Skeletal muscle cell (primary cell): Measurements from ENCODE around the gene CRTC2.
"Not testable (repeated sequence)": the region's sequence is repeated elsewhere in the genome, so short reads cannot be mapped to it uniquely, and the experiment has no call there.

Experiments used
- DNase-seq: peaks from one replicate; pipeline ENCODE4 v3.0.0-alpha.2; 2010; ENCODE audit warnings: low read depth
- H3K4me3 ChIP-seq: 2 replicates; pipeline ENCODE4 v1.5.1; 2011; ENCODE audit warnings: low read depth, mild to moderate bottlenecking, control low read depth, low read length, moderate library complexity

CRTC2 gene

DNA sequence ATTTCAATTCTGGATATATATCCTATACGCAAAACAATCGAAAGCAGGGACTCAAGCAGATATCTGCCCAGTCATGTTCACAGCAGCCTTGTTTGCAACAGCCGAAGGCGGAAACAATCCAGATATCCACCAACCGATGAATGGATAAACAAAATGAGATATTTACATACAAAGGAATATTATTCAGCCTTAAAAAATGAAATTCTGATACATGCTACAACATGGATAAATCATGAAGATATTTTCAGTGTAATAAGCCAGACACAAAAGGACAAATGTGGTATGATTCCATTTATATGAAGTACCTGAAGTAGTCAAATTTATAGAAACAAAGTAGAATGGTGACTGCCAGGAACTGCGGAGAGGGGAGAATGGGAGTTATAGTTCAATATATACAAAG lies 51.3 kb downstream of the CRTC2 start:
- H3K4me3 ChIP-seq, result no peak overlapping the region
- DNase-seq, result no peak

DNA sequence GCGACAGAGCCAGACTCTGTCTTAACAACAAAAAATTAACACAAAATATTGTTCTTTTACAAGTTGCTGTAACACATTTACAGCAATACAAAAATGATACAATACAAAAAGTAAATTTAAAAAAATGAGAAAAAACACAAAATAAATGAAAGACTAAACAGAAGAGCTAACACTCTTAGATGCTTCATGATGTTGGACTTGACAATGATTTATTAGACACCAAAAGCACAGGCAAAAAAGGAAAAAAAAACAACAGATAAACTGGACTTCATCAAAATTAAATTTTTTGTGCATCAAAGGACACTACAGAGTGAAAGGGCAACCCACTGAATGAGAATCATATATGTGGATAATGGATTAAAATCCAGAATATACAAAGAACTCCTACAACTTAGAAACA lies 52.0 kb downstream of the CRTC2 start:
- H3K4me3 ChIP-seq, result no peak overlapping the region
- DNase-seq, result no peak

DNA sequence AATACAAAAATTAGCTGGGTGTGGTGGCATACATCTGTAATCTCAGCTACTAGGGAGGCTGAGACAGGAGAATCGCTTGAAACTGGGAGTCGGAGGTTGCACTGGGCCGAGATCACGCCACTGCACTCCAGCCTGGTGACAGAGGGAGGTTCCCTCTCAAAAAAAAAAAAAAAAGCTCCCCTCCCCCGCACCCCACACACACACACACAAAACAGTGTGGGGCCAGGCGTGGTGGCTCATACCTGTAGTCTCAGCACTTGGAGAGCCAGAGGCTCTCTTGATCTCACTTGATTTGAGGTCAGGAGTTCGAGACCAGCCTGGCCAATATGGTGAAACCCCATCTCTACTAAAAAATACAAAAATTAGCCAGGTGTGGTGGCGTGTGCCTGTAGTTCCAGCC lies 52.5 kb downstream of the CRTC2 start:
- H3K4me3 ChIP-seq, DNase-seq: not testable (repeated sequence)

DNA sequence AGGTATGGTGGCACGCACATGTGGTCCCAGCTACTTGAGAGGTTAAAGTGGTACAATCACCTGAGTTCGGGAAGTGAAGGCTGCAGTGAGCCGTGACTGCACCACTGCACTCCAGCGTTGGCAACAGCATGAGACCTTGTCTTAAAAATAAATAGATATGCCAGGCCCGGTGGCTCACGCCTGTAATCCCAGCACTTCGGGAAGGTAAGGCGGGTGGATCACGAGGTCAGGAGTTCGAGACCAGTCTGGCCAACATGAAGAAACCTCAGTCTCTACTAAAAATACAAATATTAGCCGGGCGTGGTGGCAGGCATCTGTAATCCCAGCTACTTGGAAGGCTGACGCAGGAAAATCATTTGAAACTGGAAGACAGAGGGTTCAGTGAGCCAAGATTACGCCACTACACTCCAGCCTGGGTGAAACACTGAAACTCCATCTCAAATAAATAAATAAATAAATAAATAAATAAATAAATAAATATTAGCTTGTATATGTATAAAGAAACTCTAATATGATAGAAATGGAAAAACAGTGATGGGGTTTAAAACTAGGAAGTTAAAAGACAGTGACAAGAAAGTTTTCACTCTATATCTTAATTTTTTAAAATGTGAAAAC lies 54.5 kb downstream of the CRTC2 start:
- no peak overlapping the region for H3K4me3 ChIP-seq
- DNase-seq, result no peak

DNA sequence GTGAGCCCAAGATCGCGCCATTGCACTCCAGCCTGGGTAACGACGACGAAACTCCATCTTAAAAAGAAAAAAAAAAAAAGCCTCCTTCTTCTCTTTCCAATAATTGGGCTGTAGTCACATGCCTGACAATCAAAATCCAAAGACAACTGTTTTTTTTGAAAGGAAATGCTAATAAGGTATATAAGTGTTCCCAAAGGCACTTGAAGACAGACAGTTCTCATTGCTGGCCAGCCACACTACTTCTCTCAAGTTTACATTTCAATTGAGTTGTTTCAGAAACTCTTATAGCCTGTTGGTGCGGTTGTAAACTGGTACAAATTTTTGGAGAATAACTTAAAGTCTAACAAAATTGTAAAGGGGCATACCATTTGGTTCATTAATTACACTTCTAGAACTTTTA lies 58.9 kb downstream of the CRTC2 start:
- H3K4me3 ChIP-seq, result no peak overlapping the region
- no peak for DNase-seq
